ENCODE results near the gene POSTN.

POSTN gene, protein sequence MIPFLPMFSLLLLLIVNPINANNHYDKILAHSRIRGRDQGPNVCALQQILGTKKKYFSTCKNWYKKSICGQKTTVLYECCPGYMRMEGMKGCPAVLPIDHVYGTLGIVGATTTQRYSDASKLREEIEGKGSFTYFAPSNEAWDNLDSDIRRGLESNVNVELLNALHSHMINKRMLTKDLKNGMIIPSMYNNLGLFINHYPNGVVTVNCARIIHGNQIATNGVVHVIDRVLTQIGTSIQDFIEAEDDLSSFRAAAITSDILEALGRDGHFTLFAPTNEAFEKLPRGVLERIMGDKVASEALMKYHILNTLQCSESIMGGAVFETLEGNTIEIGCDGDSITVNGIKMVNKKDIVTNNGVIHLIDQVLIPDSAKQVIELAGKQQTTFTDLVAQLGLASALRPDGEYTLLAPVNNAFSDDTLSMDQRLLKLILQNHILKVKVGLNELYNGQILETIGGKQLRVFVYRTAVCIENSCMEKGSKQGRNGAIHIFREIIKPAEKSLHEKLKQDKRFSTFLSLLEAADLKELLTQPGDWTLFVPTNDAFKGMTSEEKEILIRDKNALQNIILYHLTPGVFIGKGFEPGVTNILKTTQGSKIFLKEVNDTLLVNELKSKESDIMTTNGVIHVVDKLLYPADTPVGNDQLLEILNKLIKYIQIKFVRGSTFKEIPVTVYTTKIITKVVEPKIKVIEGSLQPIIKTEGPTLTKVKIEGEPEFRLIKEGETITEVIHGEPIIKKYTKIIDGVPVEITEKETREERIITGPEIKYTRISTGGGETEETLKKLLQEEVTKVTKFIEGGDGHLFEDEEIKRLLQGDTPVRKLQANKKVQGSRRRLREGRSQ

DNA sequence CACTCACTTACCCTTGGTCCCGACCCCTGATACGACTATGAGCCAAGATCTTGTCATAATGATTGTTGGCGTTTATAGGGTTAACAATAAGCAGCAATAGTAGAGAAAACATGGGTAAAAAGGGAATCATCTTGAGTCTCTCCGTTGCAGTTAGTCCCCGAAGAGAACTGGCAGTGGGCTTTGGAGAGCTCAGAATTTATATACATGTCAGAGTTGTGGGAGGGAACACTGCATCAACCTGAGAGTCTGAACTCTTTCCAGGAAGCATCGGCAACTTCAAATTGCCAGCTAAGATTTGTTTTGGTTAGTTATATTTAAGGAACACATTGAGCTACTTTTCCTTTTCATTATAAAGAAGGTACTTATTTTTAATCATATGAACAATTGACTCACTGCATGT lies at the start of gene POSTN:
TSS of gene POSTN (minus strand) at position 172 of the 400 bp plus-strand sequence. CDS start at position 130, 42 bp downstream.
- no peak for DNase-seq

DNA sequence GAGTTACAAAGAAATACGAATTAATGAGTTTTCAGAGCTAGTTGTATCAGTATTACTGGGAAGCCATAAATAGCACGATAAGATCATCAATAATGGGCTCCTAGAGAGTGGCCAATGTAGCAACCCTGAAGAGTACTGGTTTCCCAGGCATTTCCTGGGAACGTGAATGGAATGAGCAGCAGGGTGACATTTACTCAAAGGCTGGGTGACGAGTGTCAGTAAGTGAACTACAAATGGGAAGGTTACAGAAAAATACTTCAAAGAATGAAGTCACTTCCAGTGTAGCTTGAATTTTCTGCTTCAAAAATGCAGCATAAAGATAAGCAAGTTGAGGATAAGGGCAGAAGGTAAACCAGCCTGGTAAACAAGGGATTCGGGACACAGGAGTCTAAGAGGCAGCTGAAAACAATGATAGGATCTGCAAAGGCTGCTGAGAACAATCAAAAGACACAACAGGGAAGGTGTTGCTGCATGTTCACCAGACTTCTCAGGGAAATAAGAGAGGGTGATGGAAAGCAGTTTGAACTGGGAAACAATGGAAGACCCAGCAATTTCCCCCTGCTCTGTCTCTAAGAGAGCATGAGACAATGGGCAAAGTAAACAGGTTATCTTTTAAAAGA lies 48.6 kb upstream of the POSTN start:
- no peak for DNase-seq

DNA sequence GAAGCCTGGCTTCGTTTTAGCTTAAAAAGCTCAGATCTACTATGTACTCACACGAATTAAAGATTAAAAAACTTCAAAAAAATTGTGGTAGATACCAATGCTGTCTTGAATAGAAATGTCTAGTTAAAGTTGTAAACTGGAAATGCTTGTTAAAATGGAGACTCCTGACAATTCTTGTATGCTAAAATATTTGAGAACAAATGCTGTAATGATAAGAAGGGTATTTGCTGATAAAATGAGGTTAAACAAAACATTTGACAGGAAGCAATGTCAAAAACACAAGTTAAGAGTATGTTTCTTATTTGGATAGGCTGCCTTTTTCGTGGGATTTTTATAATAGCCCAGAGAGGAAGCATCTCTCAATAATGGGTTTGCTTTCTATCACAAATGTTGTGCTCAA lies 48.0 kb upstream of the POSTN start:
- DNase-seq, result no peak

DNA sequence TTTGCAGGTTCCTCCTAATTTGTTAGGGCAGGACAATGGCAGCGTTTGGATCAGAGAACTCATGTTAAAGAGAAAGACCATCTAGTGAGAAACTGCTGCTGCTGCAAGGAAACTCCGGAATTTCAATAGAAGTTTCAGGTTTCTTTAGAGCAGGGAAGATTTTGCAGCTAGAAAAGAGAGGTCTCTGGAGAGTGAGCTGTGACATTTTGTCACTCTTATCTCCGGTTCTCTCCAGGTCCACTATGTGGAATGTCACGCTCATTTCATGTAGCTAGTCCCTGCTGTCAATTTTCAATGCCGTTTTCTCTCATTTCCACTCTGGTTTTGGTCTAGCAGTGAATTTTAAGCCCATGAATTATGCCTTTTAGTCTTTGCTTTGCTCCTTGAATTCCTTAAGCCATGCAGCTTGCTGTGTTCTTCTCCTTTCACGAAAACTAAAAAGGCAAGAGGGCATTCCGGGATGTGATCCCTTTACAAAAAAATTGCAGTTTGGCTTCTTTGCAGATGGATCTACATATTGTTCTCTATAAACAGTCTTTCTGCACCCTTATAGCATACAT lies 46.7 kb upstream of the POSTN start:
- DNase-seq, result no peak

DNA sequence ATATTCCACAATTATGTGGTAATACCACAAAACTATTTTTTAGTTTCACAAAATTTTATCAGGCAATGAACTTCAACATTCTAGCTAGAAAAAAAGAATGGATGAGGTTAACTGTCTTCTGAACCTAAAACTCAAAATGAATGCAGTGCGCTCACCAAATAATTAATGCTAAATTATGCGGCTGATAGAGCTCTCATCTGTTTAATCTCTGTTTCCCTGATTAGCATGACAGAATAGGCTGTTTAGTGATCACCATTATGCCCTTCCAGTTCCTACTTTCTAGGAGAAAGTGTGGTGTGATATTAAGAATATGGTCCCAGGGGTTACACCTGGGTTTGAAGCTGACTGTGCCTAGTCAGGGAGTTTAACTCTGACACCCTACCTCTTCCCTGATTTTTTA lies 42.8 kb upstream of the POSTN start:
- DNase-seq, result no peak

DNA sequence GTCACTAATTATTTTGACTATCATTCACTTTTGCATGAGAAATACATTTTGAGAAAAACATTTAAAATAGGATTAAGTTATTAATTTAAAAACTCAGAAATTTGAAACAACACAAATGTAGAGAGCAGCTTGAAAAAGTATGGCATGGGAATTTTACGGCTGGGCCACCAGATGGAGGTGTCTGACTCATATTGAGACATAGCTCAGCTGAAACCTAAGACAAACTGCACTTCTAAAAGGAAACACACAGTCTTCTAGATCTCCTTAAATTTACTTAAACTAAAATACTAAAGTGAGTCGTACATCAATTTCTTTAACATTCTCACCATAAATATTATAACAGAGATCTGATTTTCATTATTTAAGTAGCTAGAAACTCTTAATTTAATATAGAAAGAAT lies 41.9 kb upstream of the POSTN start:
- no peak for DNase-seq

DNA sequence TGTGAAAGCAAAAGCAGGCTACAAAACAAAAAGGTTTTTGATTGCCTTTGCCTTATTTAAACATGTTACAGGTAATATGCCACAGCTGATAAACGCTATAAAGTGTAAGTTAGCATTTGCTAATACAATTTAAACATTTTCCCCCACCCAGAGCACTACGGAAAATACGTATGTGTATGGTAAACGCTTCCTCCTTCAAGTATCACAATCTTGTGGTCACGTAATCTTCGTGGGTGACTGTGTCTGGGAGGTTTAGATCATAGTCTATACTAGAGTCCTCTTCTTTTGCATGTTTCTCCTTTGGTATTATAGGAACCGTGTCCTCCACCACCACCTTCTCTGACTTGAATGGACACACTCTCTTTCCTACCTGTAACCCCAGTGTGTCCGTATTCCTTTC lies 38.1 kb upstream of the POSTN start:
- DNase-seq, result no peak

DNA sequence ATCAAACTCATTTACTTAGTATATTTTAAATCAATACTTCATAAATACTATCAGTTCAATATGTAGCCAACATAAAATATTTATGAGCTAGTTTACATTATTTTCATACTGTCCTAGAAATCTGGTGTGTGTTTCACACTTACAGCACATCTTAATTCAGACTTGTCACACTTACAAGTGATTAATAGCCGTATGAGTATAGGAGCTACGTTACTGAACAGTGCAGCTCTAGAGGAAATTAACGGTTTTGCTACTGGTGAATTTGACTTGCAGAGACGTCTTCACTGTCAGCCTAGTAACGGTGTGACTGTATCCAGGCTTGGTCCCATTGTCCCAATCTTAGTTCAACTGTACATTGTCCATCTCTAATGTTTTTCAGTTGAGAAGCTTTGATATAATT lies 33.7 kb upstream of the POSTN start:
- DNase-seq, result no peak

DNA sequence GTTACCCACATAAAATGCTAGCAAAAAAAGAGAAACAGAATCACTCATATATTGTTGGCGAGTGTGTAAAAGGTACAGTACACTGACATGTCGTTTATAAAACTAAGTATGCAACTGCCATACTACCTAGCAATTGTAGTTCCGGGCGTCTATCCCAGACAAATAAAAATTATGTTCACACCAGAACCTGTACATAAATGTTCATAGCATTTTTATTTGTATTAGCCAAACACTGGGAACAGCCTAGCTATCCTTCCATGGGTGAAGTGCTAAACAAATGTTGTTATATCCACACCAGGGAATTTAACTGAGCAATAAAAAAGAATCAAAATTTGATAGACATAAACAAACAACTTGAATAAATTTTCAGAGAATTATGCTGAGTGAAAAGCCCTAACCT lies 28.9 kb upstream of the POSTN start:
- DNase-seq, result no peak

DNA sequence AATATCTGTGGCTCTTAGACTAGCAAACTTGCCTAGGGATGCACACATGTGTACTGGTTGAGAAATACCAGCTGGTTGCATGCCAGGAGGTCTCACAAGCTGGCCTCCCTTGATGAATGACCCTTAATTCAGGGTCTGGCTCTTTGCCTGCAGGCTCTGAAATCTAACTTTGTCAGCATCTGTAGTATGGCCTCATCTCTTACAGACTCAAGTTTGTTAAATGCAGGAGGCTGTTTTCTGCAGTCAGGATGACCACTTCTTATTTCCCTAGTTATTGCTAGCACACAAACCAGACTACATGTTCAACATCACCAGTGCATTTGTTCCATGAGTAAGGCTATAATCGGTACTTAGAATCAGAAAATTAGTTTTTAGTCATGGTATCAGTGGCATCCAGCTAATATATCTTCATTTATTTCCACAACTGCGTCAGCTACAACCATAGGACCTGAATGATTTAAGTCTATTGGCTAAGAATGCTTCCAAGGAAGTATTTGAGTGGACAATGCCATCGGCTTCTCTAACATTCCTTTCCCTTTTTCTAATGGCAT lies 23.3 kb upstream of the POSTN start:
- no peak for DNase-seq

DNA sequence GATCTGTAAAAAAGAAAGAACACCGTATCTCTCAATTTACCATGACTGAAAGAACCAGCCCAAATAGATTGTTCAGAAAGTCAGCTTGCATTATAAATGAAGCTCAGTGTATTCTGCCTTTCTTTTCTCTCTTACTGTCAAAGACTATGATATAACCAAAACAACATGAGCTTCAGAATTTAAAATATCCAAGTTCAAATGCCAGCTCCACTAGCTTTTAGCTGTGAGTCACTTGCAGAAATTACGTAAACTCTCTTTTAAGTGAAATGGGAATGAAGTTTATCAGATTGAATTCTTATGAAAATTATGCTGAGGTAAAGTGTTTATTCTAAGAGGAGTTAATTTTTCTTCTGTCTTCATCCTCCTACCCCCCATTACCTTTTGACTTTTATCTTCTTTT lies 20.0 kb upstream of the POSTN start:
- no peak for DNase-seq

DNA sequence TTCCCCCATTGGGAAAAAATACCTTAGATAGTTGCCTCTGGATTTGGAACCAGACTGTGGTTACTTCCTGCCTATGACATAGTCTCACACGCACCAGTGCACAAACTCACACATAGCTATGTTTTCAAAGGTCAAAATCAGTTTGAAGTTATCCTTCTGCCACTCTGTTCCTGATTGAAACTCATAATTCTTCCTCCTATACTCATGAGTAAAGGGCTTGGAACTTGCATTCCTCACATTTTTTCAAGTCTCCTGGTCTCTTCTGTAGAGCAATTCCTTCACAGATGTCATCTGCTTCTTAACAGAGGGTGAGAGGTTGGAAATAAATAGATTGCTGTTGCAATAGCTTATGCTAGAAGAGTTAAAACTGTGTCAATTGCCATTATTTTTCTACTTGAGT lies 18.6 kb upstream of the POSTN start:
- DNase-seq, result no peak

DNA sequence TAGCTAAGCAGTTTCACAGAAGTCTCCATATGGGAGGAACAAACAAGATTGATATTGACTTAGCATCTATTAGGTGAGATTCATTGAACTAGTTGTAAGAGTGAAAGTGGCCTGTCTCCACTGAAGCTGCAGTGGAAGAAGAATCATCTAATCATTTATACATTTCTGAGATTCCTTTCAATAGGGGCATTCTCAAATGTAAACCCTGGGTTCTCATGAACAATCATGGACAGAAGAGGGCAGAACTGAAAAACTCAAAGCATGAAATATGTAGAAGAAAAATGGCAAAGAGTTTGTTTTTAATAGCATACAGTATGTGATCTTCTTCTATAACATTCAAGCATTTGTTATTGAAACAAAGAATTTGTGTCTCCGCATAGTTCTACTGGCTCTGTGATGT lies 17.6 kb upstream of the POSTN start:
- DNase-seq, result no peak

DNA sequence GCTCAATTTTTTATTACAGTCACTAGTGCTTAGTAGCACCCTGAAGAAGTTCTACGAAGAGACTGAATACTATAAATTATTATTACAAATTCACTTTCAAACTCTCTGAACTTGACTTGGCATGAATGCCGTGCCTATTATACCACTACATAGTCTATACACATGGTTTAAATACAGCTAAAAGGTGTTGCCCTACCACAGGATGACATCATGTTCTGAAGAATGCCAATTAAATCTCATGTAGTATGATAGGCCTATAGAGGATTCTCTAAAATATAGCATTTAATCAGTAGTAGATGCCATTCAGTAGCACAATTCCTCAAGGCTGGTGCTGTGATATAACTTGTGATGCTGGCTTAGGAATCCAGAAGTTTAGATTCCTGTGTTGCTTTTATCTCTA lies 16.7 kb upstream of the POSTN start:
- no peak for DNase-seq

DNA sequence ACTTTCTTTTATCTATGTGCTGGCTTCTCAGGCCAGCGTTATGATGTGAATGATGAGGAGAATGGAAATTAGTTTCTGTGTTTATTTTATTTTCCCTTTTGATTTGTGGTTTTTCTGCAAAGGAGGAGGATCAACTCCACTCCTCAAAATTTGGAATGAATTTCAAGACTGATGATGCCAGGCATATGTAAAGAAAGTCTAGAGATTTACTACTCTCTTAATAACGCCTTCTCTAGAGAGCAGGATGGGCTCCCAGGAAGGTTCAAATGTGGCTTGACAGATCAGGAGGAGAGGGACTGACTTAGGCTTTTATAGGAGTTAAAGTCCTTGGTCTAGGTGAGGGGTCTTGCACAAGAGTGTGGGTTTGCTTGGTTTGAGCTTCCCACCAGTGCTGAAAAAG lies 15.1 kb upstream of the POSTN start:
- no peak for DNase-seq

DNA sequence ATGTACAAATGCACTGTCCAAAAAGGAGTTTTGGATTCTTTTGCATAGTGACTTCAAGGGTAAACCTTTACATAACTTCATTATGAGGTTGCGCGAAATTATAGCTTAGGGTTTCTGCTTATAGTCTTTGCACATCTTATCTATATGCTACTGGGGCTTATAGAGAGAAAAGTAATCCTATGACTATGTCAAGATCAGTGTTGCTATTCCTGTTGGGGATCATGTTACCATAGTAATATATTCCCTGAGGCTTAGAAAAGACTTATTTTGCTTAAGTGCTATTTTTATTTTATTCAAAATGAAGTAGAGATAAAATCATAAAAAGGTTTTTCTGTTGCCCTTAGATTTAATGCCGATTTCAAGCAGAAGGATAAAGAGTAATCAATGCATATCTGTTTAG lies 14.7 kb upstream of the POSTN start:
- DNase-seq, result no peak

DNA sequence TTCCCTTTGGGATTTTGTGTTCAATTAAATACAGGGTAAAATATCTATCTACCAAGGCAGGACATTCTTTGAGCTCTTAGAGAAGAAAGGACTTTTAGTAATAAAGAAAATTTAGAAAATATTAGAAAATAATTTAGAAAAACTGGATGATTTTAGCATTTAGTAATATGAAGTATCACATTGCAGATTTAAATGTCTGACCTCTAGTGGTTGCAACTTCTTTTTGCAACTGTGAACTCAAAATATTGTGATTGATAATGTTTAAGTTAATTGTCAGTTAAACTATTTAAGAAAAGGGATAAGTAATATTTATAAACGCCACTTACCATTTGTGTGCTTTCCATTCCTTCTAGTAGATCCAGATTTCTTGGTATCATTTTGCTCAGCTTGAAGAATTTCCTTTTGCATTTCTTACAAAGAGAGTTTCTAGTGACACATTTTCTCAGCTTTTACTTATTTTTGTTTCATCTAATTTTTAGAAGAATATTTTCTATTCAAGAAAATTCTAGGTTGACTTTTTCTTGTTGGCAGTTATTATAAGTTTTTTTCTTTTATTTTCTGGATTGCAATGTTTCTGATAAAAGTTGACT lies 10.3 kb upstream of the POSTN start:
- DNase-seq, result no peak

DNA sequence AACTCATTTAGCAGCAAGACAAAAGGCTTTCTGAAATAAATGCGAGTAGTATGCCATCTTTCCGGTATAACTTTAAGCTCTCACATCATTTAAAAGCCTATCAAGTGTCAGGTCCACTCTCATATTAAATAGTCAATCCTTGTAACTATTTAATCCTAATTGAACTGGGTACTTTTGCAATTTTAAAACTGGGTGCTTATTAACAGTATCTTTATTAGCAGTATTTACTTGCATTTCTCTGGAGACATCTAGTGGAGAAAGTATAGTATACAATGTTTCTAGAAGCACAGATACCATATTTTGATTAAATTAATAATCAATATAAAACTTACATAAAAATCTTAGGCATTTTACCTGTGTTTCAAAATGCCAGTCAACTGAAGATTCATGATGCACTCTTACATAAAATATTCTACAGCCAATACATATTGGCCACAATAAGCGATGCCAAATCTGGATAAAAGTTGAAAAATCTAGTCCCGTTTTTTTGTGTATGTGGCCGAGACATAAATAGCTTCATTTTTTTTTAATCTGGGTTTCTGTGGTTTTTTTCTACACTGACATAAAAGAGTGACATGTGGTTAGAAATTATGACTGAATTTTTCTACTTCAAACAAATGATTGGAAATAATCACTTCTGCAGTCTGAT lies 4.3 kb upstream of the POSTN start:
- DNase-seq, result no peak

DNA sequence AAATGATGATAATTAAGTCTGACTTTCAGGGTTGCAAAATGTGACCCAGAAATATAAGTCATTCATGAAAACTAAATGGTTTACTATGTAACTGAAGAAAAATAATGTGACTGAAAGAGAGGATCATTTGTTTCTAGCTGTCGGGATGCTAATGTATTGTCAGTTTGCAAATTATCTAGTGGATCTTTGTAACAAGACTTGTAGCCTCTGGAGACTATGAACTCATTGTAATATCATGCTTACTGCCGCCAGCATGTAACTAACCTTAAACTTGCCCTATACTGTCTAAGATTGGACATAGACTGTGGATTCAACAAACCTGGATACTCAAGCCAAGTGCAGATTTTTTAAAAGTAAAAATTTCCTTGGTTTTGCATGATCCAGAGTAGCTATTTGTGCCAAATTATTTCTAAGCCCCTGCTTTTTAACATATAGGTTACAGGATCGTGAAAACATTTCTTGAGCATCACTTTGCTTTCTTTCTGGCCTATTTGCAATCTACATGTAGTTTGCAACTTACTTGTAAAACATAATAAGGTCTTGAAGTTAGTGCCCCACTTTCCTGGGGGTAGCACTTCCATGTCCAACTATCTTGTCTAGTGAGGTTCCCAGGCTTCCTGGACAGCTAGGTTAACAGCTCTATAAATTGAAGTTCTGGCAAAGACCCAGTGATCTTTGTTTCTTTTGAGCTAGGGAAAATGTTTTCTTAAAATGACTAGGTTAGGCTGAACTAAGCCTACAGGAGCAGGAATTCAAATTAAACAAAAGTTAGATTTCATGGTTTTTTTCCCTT lies 3.3 kb upstream of the POSTN start:
- DNase-seq, result no peak

DNA sequence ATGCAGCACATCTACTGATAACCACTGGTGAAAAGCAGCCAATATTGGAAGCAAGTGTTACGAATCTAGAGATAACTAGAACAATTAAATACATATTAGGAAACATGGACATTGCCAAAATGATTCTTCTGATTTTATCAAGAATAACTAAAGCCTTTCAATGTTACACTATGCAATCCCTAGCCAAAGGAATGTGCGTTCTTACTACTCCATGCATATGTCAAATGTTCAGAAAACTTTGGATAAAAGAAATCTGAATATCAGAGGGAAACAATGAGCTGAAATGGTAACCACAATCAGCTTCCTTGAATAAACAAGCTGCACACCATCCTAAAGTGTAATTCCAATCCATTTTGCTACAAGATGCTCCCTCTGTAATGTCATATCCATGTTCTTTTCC lies 951 bp upstream of the POSTN start:
- no peak for DNase-seq

DNA sequence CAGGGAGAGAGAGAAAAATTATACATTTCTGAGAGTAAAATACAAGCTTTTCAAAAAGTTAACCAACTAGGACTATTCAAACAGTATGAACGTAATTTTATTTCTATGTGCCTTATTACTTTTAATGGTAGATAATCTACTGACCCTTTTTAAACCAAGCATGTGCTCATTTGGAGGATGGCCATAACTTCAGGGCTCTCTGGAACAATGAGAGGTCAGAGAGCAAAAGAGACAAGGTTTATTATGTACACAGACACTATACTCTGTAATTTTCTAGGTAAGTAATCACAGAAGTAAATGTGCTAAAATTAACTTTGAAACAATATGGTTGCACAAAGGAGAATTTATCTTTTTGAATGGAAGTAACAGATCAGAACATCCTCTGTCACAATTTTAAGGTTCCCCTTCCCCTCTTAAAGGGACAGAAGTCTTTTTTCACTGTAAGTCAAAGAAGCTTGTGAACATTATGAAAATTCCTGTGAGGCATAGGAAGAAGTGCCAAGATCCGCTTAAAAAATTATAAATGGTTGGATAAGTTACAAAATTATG lies 1.0 kb downstream of the POSTN start:
- DNase-seq, result no peak
